ENCODE results near the gene PRKCQ. TPM values are rescaled to one million over a fixed set of nuclear protein-coding genes. Genes with fewer than 3 reads are reported as not detected.

PRKCQ gene
- total and polyA plus RNA-seq, 2 of the 8 experiments (the other 6 are each of a cell fraction or from before 2014, with no cell fraction given): 9.1 to 22.6 TPM

- H3K79me1 ChIP-seq (ENCODE audit: low read depth, low read length): no peaks in the 10 kb centered on the region
- H3K27me3 ChIP-seq (replicated peaks in 1 of 4; ENCODE audit: control insufficient read depth in 3 of 4, extremely low read depth in 1 of 4, insufficient read depth in 3 of 4, low read length in 3 of 4): no peaks in the 10 kb centered on the region
- no peak overlapping the region for H3K14ac ChIP-seq (ENCODE audit: insufficient read length)
- H2BK120ac ChIP-seq (replicated peaks; ENCODE audit: low read depth, low read length): no peak overlapping the region
- H2AFZ ChIP-seq (ENCODE audit: low read length): no peak overlapping the region
- H4K91ac ChIP-seq (replicated peaks; ENCODE audit: insufficient read length, low read length): no peak overlapping the region
- H3K27ac ChIP-seq (ENCODE audit: low read depth, low read length): no peak overlapping the region
- 94% methylated on average over 17 of the region's 17 CpGs; no CpG with 5 or more reads in 1 of the 2 experiments for WGBS, 2 experiments (ENCODE audit: extremely low coverage in 1 of 2, insufficient coverage in 1 of 2, insufficient read length in 1 of 2, insufficient replicate concordance in 2 of 2, low coverage in 1 of 2, low lambda C conversion rate in 2 of 2, missing lambda C conversion rate in 1 of 2)
- H2BK5ac ChIP-seq (ENCODE audit: low read depth, low read length): no peak overlapping the region
- H4K8ac ChIP-seq (ENCODE audit: extremely low read depth, insufficient read depth, low read length): no peak overlapping the region
- H3K79me2 ChIP-seq (ENCODE audit: control insufficient read depth in 1 of 2, insufficient read depth in 2 of 2, low read length in 2 of 2): no peaks in the 10 kb centered on the region
- H3K4me2 ChIP-seq (ENCODE audit: insufficient read depth in 1 of 2, low read depth in 2 of 2, low read length in 2 of 2): no peak overlapping the region
- ChIA-PET POLR2A (ENCODE audit: partially characterized antibody) (no interaction called here), CTCF (ENCODE audit: partially characterized antibody) (interaction anchor here (0.7 kb wide), 1 partner anchor 8 kb away, joined by 4 read pairs; no protein-coding TSS in a partner anchor)
- no peaks in the 10 kb centered on the region for H3K4me1 ChIP-seq (replicated peaks in 1 of 4; ENCODE audit: control insufficient read depth in 3 of 4, insufficient read depth in 4 of 4, low read length in 3 of 4)
- no peak for DNase-seq (ENCODE audit: low read depth in 1 of 2, low spot score in 2 of 2)
- no peaks in the 10 kb centered on the region for H4K20me1 ChIP-seq (replicated peaks in 1 of 2; ENCODE audit: control insufficient read depth in 1 of 2, insufficient read depth in 2 of 2, low read length in 2 of 2)
- H3K18ac ChIP-seq (ENCODE audit: extremely low read depth, low read length): no peak overlapping the region
- no peak overlapping the region for H2BK20ac ChIP-seq (ENCODE audit: low read length)
- no peak overlapping the region for H2BK12ac ChIP-seq (ENCODE audit: low read depth, low read length)
- peaks cover under 1% of the 10 kb centered on the region; the same call in 1 of the 2 replicates for H3K23me2 ChIP-seq (ENCODE audit: low read depth, low read length)
- H4K5ac ChIP-seq (ENCODE audit: insufficient read length, low read depth, low read length): no peak overlapping the region
- no peak overlapping the region for H3K9ac ChIP-seq (replicated peaks in 1 of 4; ENCODE audit: extremely low read depth in 1 of 4, low read depth in 3 of 4, low read length in 3 of 4)
- no peak overlapping the region for H3K56ac ChIP-seq (replicated peaks; ENCODE audit: insufficient read length, low read depth, low read length)
- H3K23ac ChIP-seq (ENCODE audit: insufficient read length): no peak overlapping the region
- no peak for FAIRE-seq
- no peak overlapping the region for H3K4ac ChIP-seq (replicated peaks; ENCODE audit: insufficient read length, low read depth, low read length)
- H2AK5ac ChIP-seq (ENCODE audit: low read depth, low read length): no peak overlapping the region
- no peak overlapping the region for H2BK15ac ChIP-seq (ENCODE audit: low read length)
- no peak overlapping the region for H3K4me3 ChIP-seq (ENCODE audit: extremely low read depth in 1 of 4, insufficient read depth in 2 of 4, low read depth in 3 of 4, low read length in 4 of 4)
- no peaks in the 10 kb centered on the region for H3K9me3 ChIP-seq (ENCODE audit: insufficient read depth in 2 of 2, low read depth in 1 of 2, low read length in 1 of 2)
- peaks cover 0 to 4% (median 0%) of the 10 kb centered on the region in 4 experiments; a peak in 5 of 8 replicates for H3K36me3 ChIP-seq (ENCODE audit: control insufficient read depth in 2 of 4, insufficient read depth in 4 of 4, low read length in 3 of 4)
- no peak for TF ChIP-seq SP2 (IDR thresholded peaks at IDR 0.05; ENCODE audit: low read length)
- TF ChIP-seq SAP30 (IDR thresholded peaks at IDR 0.05; ENCODE audit: insufficient read depth, insufficient replicate concordance, low read length): no peak
- TF ChIP-seq TCF12 (IDR thresholded peaks at IDR 0.05; ENCODE audit: low read depth, low read length): no peak
- TF ChIP-seq SRF (IDR thresholded peaks at IDR 0.05; ENCODE audit: low read depth, low read length): no peak
- TF ChIP-seq RNF2 (IDR thresholded peaks at IDR 0.05; ENCODE audit: borderline replicate concordance, low read depth, low read length, missing control alignments, poor library complexity, severe bottlenecking): no peak
- no peak for TF ChIP-seq POLR2AphosphoS5 (IDR thresholded peaks at IDR 0.05; ENCODE audit: low read depth, low read length)
- TF ChIP-seq RXRA (IDR thresholded peaks at IDR 0.05; ENCODE audit: insufficient read depth, low read depth, low read length): no peak
- TF ChIP-seq POU5F1 (IDR thresholded peaks at IDR 0.05; ENCODE audit: low read depth, low read length): no peak
- TF ChIP-seq TAF1 (IDR thresholded peaks at IDR 0.05; ENCODE audit: low read depth, low read length): no peak
- TF ChIP-seq CBX8 (IDR thresholded peaks at IDR 0.05; ENCODE audit: borderline replicate concordance, low read depth, low read length): no peak
- TF ChIP-seq MAFK (IDR thresholded peaks at IDR 0.05; ENCODE audit: low read depth, low read length): no peak
- no peak for TF ChIP-seq MAX (IDR thresholded peaks at IDR 0.05)
- no peak for TF ChIP-seq EZH2 (IDR thresholded peaks at IDR 0.05; ENCODE audit: low read depth, low read length, severe bottlenecking)
These were observed 156.5 kb downstream of the PRKCQ start for GRCh38 chr10:6423413-6424170.
